Stimulated activated CD8-positive, alpha-beta memory T cell treated with anti-CD3 and anti-CD28 coated beads, Interleukin-2, amount 100 ng/mL, for 1 hour (primary cell): ENCODE results near the gene CXCL8.
"Not testable (repeated sequence)": the region's sequence is repeated elsewhere in the genome, so short reads cannot be mapped to it uniquely, and the experiment has no call there.

ENCODE experiments used
- DNase-seq, 2 donors: peaks; one replicate each; pipeline ENCODE4 v3.0.0-alpha.2; 2020; ENCODE audit warnings: low read depth in 2 of 2

The CXCL8 gene

GRCh38 chr4:73740353-73740778, at the start of gene CXCL8:
CXCL8 (plus strand) TSS chr4:73740569; CDS start chr4:73740659, 90 bp downstream.
- DNase-seq = no peak

GRCh38 chr4:73691201-73691600, 49.2 kb upstream of the CXCL8 start:
- not testable (repeated sequence) for DNase-seq

GRCh38 chr4:73691759-73692158, 48.6 kb upstream of the CXCL8 start:
- DNase-seq = no peak

GRCh38 chr4:73692254-73692653, 48.1 kb upstream of the CXCL8 start:
- no peak for DNase-seq

GRCh38 chr4:73692701-73693100, 47.7 kb upstream of the CXCL8 start:
- no peak for DNase-seq

- DNase-seq = no peak
These were observed 46.6 kb upstream of the CXCL8 start for GRCh38 chr4:73693811-73694210.

- no peak for DNase-seq
These were observed 42.2 kb upstream of the CXCL8 start for GRCh38 chr4:73698217-73698616.

GRCh38 chr4:73701116-73701515, 39.3 kb upstream of the CXCL8 start:
- no peak for DNase-seq

GRCh38 chr4:73702796-73703287, 37.5 kb upstream of the CXCL8 start:
- no peak for DNase-seq

- no peak for DNase-seq
These were observed 37.0 kb upstream of the CXCL8 start for GRCh38 chr4:73703320-73703719.

GRCh38 chr4:73704314-73705055, 35.9 kb upstream of the CXCL8 start:
- DNase-seq = no peak

GRCh38 chr4:73705056-73705432, 35.3 kb upstream of the CXCL8 start:
- DNase-seq = no peak

GRCh38 chr4:73705721-73706120, 34.6 kb upstream of the CXCL8 start:
- DNase-seq = no peak

GRCh38 chr4:73706811-73707210, 33.6 kb upstream of the CXCL8 start:
- DNase-seq = no peak

GRCh38 chr4:73707269-73707875, 33.0 kb upstream of the CXCL8 start:
- DNase-seq = no peak

GRCh38 chr4:73707918-73708577, 32.3 kb upstream of the CXCL8 start:
- DNase-seq = no peak

GRCh38 chr4:73709451-73710033, 30.8 kb upstream of the CXCL8 start:
- no peak for DNase-seq

- no peak for DNase-seq
These were observed 30.3 kb upstream of the CXCL8 start for GRCh38 chr4:73710094-73710493.

GRCh38 chr4:73711989-73712388, 28.4 kb upstream of the CXCL8 start:
- DNase-seq = no peak

GRCh38 chr4:73713650-73714049, 26.7 kb upstream of the CXCL8 start:
- DNase-seq = no peak

GRCh38 chr4:73714647-73715046, 25.7 kb upstream of the CXCL8 start:
- DNase-seq = no peak

GRCh38 chr4:73715659-73716058, 24.7 kb upstream of the CXCL8 start:
- DNase-seq = no peak
